D721Med (cell line): ENCODE results near the gene ANKRD42.

Experiments used
- DNase-seq: peaks from one replicate; pipeline ENCODE4 v3.0.0; 2011; ENCODE audit warnings: low spot score; ENCODE audit not compliant: insufficient read length
- FAIRE-seq: peaks from 2 replicates; lab custom pipeline; 2011; peaks lifted over from hg19 to GRCh38; lab: Jason Lieb, UNC
- CTCF ChIP-seq: IDR thresholded peaks from 2 replicates; pipeline ENCODE4 v1.5.1; 2012; ENCODE audit warnings: mild to moderate bottlenecking, control low read depth; ENCODE audit not compliant: insufficient read depth; ENCODE audit errors: missing control alignments

ANKRD42 gene

GRCh38 chr11:83159902-83160865 is 33.3 kb upstream of the ANKRD42 start:
- DNase-seq (no peak), FAIRE-seq (no peak)
- TF ChIP-seq CTCF = no peak

GRCh38 chr11:83161610-83162199 is 31.8 kb upstream of the ANKRD42 start:
- FAIRE-seq (no peak), DNase-seq (no peak)
- TF ChIP-seq CTCF = no peak

- no peak for FAIRE-seq
These were observed 31.1 kb upstream of the ANKRD42 start for GRCh38 chr11:83162377-83162776.

GRCh38 chr11:83166193-83166866 is 27.2 kb upstream of the ANKRD42 start:
- no peak for DNase-seq
- no peak for FAIRE-seq
- TF ChIP-seq CTCF = no peak

More at GRCh38 chr11:83162377-83162776, 31.1 kb upstream of the ANKRD42 start:
- TF ChIP-seq CTCF = no peak
- DNase-seq = no peak

GRCh38 chr11:83168756-83169155 is 24.8 kb upstream of the ANKRD42 start:
- FAIRE-seq (no peak), DNase-seq (no peak)
- no peak for TF ChIP-seq CTCF

- no peak for DNase-seq
- TF ChIP-seq CTCF = no peak
- no peak for FAIRE-seq
These were observed 22.6 kb upstream of the ANKRD42 start for GRCh38 chr11:83170865-83171264.
